Naive thymus-derived CD4-positive, alpha-beta T cell (primary cell): Measurements from ENCODE around the gene STYXL1. TPM values are rescaled to one million over a fixed set of nuclear protein-coding genes. Genes with fewer than 3 reads are reported as not detected.

Experiments used
- ATAC-seq: fragments of 150-1000 bp; cut with Tn5 transposase; 2 replicates; pipeline ENCODE4 v1.10.0; 2021; ENCODE audit warnings: mild to moderate bottlenecking, moderate library complexity
- CTCF ChIA-PET: fragments of 350-600 bp; sonication (Branson Sonifier 250); formaldehyde crosslinking; loops from one replicate; lab custom pipeline; 2021; ENCODE audit warnings: antibody characterized with exemption; lab: Charles Lee
- POLR2A ChIA-PET: fragments of 350-600 bp; sonication (Branson Sonifier 250); formaldehyde crosslinking; loops from one replicate; lab custom pipeline; 2021; ENCODE audit warnings: antibody characterized with exemption, inconsistent platforms; lab: Charles Lee
- DNase-seq, 9 donors: peaks; one replicate each; pipeline versions ENCODE4 v3.0.0 to v3.0.0-alpha.2; 2020 to 2022; ENCODE audit warnings: mixed read lengths in 1 of 9
- H3K27ac ChIP-seq: one replicate; pipeline ENCODE4 v1.7.0; 2013; ENCODE audit warnings: mild to moderate bottlenecking, low read depth, low read length, moderate library complexity
- H3K27me3 ChIP-seq, 2 donors: one replicate each; pipeline ENCODE4 v1.7.0; 2013; ENCODE audit warnings: low read length in 2 of 2, mild to moderate bottlenecking in 2 of 2, moderate library complexity in 2 of 2; ENCODE audit not compliant: control insufficient read depth in 2 of 2, insufficient read depth in 2 of 2
- H3K36me3 ChIP-seq, 3 experiments: 1 replicate in 2 of 3; 2 replicates in 1 of 3; pipeline ENCODE4 v1.7.0; 2013; ENCODE audit warnings: low read length in 3 of 3, mild to moderate bottlenecking in 3 of 3, moderate library complexity in 1 of 3; ENCODE audit not compliant: insufficient read depth in 3 of 3, control insufficient read depth in 2 of 3
- H3K4me1 ChIP-seq, 2 donors: one replicate each; pipeline ENCODE4 v1.7.0; 2013; ENCODE audit warnings: low read length in 2 of 2, mild to moderate bottlenecking in 2 of 2, moderate library complexity in 1 of 2; ENCODE audit not compliant: control insufficient read depth in 2 of 2, insufficient read depth in 2 of 2
- H3K4me3 ChIP-seq: 2 replicates; pipeline ENCODE4 v1.7.0; 2013; ENCODE audit warnings: mild to moderate bottlenecking, low read length
- H3K9me3 ChIP-seq, 3 experiments: 1 replicate in 2 of 3; 2 replicates in 1 of 3; pipeline ENCODE4 v1.7.0; 2013; ENCODE audit warnings: low read length in 3 of 3; ENCODE audit not compliant: control insufficient read depth in 2 of 3
- H3K27ac Mint-ChIP-seq, 9 donors: one replicate each; pipeline ENCODE4 v1.8.0; 2020 to 2022; ENCODE audit warnings: mixed read lengths in 9 of 9, mild to moderate bottlenecking in 8 of 9, moderate library complexity in 5 of 9, inconsistent platforms in 2 of 9
- H3K27me3 Mint-ChIP-seq, 5 donors: one replicate each; pipeline ENCODE4 v1.8.0; 2021 to 2022; ENCODE audit warnings: mixed read lengths in 5 of 5, mild to moderate bottlenecking in 1 of 5
- H3K36me3 Mint-ChIP-seq, 5 donors: one replicate each; pipeline ENCODE4 v1.8.0; 2020 to 2022; ENCODE audit warnings: mixed read lengths in 5 of 5, mild to moderate bottlenecking in 3 of 5, inconsistent platforms in 1 of 5
- H3K4me1 Mint-ChIP-seq, 7 donors: one replicate each; pipeline ENCODE4 v1.8.0; 2020 to 2022; ENCODE audit warnings: mixed read lengths in 7 of 7, mild to moderate bottlenecking in 3 of 7, inconsistent platforms in 1 of 7
- H3K4me3 Mint-ChIP-seq, 10 donors: one replicate each; pipeline ENCODE4 v1.8.0; 2020 to 2022; ENCODE audit warnings: mild to moderate bottlenecking in 10 of 10, mixed read lengths in 10 of 10, moderate library complexity in 6 of 10, inconsistent platforms in 2 of 10
- H3K9me3 Mint-ChIP-seq, 11 donors: one replicate each; pipeline ENCODE4 v1.8.0; 2020 to 2022; ENCODE audit warnings: mixed read lengths in 11 of 11, mild to moderate bottlenecking in 4 of 11, inconsistent platforms in 1 of 11, moderate library complexity in 1 of 11
- intact Hi-C, 2 donors: fragments of 100-400 bp; cut with micrococcal nuclease; formaldehyde crosslinking; loops; one replicate each; pipeline ENCODE4 v1.15.1; 2023
- polyA plus RNA-seq, 2 donors: library from polyadenylated mRNA; unstranded; fragments of 300-500 nt; fragmentation: Illumina TruSeq; gene quantifications; one replicate each; pipeline ENCODE4 v1.2.3, GENCODE V29; 2021
- total RNA-seq, 6 experiments: library from RNA in 5 of 6; stranded (reverse) in 5 of 6; gene quantifications; 1 replicate in 5 of 6; 2 replicates in 1 of 6; pipeline ENCODE4 v1.2.3 and lab custom pipeline; 2021 to 2026

STYXL1 gene
- total and polyA plus RNA-seq, 7 experiments from 2014 or later, result 11.3 to 45.5 (median 21.7) TPM

DNA sequence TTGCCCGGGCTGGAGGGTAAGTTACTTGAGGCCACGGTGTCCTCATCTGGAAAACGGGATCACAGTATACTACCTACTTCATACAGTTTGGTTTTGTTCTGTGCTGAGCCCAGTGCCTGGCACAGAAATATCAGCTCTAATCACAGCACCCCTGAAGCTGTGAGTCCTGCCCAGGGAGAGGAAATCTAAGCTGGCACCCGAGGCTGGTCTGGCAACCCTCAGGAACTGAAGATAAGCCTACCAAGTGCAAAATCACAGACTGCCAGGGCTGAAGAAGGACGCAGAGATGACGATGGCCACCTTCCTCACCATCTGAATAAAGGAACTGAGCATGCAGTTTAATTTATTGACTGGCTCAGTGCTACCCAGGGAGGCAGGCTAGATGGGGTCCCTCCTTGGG, 45.7 kb downstream of the STYXL1 start:
- H3K27ac Mint-ChIP-seq, result no peak overlapping the region
- CTCF ChIA-PET, result interaction anchor here (1.1 to 1.6 kb wide), 3 partner anchors 8 to 18 kb away, joined by 3 to 4 read pairs (median 4); no protein-coding TSS in a partner anchor
- H3K4me3 Mint-ChIP-seq, result no peak overlapping the region

DNA sequence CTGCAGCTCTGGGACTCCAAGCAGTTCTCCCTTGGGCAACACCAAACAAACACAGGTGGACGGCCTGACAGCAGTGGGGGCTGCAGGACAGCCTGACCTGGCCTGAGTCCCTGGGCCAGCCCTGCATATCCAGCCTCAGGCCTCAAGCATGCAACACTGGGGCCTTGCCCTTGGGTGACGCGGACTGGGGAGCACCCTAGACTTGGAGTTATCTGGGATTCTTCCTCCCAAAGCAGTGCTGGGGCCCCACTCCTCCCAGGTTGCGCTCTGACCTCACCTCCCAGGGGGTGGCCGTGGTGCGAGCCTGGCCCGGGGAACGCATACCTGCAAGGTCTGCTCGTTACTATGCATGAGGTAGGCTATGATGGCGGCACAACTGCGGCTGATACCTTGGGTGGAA, 47.2 kb downstream of the STYXL1 start:
- no peaks in the 10 kb centered on the region for H3K9me3 Mint-ChIP-seq
- ATAC-seq (no peak), DNase-seq (no peak)
- H3K4me1 Mint-ChIP-seq, result peaks cover 0 to 21% (median 14%) of the 10 kb centered on the region in 7 donors
- no peak overlapping the region for H3K4me3 Mint-ChIP-seq
- Histone ChIP-seq H3K4me3 (no peak overlapping the region), H3K27me3 (no peaks in the 10 kb centered on the region), H3K9me3 (no peaks in the 10 kb centered on the region), H3K36me3 (peaks cover 0 to 31% (median 4%) of the 10 kb centered on the region in 3 experiments), H3K27ac (no peak overlapping the region), H3K4me1 (no peaks in the 10 kb centered on the region)
- CTCF ChIA-PET, result no interaction called here
- no peaks in the 10 kb centered on the region for H3K27me3 Mint-ChIP-seq
- intact Hi-C loops, result no loop called here
- H3K27ac Mint-ChIP-seq, result no peak overlapping the region
- POLR2A ChIA-PET, result no interaction called here
- peaks cover 5 to 40% (median 13%) of the 10 kb centered on the region in 5 donors for H3K36me3 Mint-ChIP-seq

More for the DNA sequence above, 45.7 kb downstream of the STYXL1 start:
- no peaks in the 10 kb centered on the region for H3K9me3 Mint-ChIP-seq
- Histone ChIP-seq H3K4me3 (no peak overlapping the region), H3K4me1 (no peaks in the 10 kb centered on the region), H3K36me3 (peaks cover 0 to 27% (median 4%) of the 10 kb centered on the region in 3 experiments), H3K27me3 (no peaks in the 10 kb centered on the region), H3K27ac (no peak overlapping the region), H3K9me3 (no peaks in the 10 kb centered on the region)
- DNase-seq (no peak), ATAC-seq (no peak)
- peaks cover 5 to 33% (median 14%) of the 10 kb centered on the region in 5 donors for H3K36me3 Mint-ChIP-seq
- POLR2A ChIA-PET, result interaction anchor here (0.6 kb wide), 1 partner anchor 125 kb away, joined by 3 read pairs; no protein-coding TSS in a partner anchor
- H3K27me3 Mint-ChIP-seq, result no peaks in the 10 kb centered on the region
- intact Hi-C loops, result no loop called here
- peaks cover 0 to 7% (median 6%) of the 10 kb centered on the region in 7 donors for H3K4me1 Mint-ChIP-seq

DNA sequence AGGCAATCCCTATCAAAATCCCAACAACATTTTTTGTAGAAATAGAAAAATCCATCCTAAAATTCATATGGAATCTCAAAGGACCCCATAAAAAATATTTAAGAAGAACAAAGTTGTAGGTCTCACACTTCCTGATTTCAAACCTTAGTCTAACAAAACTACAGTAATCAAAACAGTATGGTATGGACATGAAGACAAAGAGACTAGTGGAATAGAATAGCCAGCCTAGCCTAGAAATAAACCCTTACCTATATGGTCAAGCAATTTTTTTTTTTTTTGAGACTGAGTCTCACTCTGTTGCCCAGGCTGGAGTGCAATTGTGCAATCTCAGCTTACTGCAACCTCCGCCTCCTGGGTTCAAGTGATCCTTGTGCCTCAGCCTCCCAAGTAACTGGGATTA, 49.8 kb downstream of the STYXL1 start:
- Mint-ChIP-seq H3K9me3 (no peaks in the 10 kb centered on the region), H3K27me3 (no peaks in the 10 kb centered on the region), H3K4me1 (peaks cover 0 to 25% (median 19%) of the 10 kb centered on the region in 7 donors), H3K4me3 (no peak overlapping the region), H3K27ac (no peak overlapping the region), H3K36me3 (peaks cover 0 to 29% (median 6%) of the 10 kb centered on the region in 5 donors)
- Histone ChIP-seq H3K27ac (no peak overlapping the region), H3K36me3 (peaks cover 0 to 20% (median 0%) of the 10 kb centered on the region in 3 experiments), H3K4me3 (no peak overlapping the region), H3K9me3 (no peaks in the 10 kb centered on the region), H3K27me3 (no peaks in the 10 kb centered on the region), H3K4me1 (peaks cover 6 to 10% of the 10 kb centered on the region in 2 donors)
- intact Hi-C loops, result no loop called here
- ChIA-PET POLR2A (interaction anchor here (1.6 kb wide), 1 partner anchor 84 kb away, joined by 4 read pairs; the partner anchor contains the start of gene POR), CTCF (interaction anchor here (1.5 kb wide), 1 partner anchor 22 kb away, joined by 7 read pairs; no protein-coding TSS in a partner anchor)
- DNase-seq, result no peak
- ATAC-seq, result no peak

DNA sequence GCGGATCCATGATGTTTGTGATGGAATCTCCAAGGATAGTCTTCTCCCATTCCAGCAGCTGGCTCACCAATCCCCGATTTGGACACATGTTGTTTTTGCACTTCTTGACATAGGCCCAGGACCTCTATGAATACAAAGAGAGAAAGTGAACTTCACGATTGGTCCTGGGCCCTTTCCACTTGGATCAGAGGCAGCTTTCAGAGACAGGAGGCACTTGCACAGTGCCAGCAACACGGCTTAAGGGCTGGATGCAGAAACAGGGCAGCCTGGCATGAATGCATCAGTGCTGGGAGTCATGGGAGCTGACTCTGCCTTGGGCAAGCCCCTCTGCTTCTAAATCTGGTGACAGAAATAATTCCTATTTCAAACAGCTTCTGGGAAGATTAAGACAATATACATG, 51.3 kb downstream of the STYXL1 start:
- peak overlapping the region in 3 of 9 donors; percentile 14 to 28 (median 24) for H3K27ac Mint-ChIP-seq
- peak overlapping the region in 3 of 10 donors; percentile 1 to 67 (median 26) for H3K4me3 Mint-ChIP-seq
- H3K27me3 Mint-ChIP-seq, result no peaks in the 10 kb centered on the region
- intact Hi-C loops, result no loop called here
- H3K4me1 Mint-ChIP-seq, result peaks cover 5 to 28% (median 24%) of the 10 kb centered on the region in 7 donors
- Histone ChIP-seq H3K9me3 (no peaks in the 10 kb centered on the region), H3K36me3 (peaks cover 0 to 18% (median 0%) of the 10 kb centered on the region in 3 experiments), H3K4me3 (no peak overlapping the region), H3K4me1 (peaks cover 6 to 10% of the 10 kb centered on the region in 2 donors), H3K27ac (no peak overlapping the region), H3K27me3 (no peaks in the 10 kb centered on the region)
- ChIA-PET POLR2A (interaction anchor here (1.1 kb wide), 1 partner anchor 12 kb away, joined by 3 read pairs; no protein-coding TSS in a partner anchor), CTCF (interaction anchor here (1.5 kb wide), 1 partner anchor 24 kb away, joined by 7 read pairs; no protein-coding TSS in a partner anchor)
- no peak for ATAC-seq
- H3K9me3 Mint-ChIP-seq, result no peaks in the 10 kb centered on the region
- no peak for DNase-seq
- peaks cover 0 to 23% (median 4%) of the 10 kb centered on the region in 5 donors for H3K36me3 Mint-ChIP-seq

DNA sequence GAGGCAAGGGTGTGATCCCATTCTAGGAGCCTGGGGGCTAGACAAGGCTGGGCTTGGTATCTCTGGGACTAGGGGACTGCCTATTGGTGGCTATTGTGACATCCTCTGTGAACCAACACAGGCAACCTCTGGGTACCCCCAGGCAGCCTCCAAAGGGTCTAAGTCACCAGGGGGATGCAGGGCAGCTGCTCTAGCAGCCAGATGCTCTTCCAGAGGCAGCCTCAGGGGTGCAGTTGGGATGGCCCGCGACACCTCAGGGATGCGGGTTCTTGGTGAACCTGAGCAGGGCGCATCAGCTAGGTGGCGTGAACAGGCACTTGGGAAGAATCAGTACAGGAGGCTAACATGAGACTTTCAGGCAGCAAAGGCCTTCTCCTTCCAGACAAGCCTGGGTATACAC, 51.8 kb downstream of the STYXL1 start:
- Histone ChIP-seq H3K4me1 (peaks cover 6 to 10% of the 10 kb centered on the region in 2 donors), H3K9me3 (no peaks in the 10 kb centered on the region), H3K27me3 (no peaks in the 10 kb centered on the region), H3K36me3 (peaks cover 0 to 18% (median 0%) of the 10 kb centered on the region in 3 experiments), H3K4me3 (no peak overlapping the region), H3K27ac (no peak overlapping the region)
- Mint-ChIP-seq H3K4me3 (peak overlapping the region in 8 of 10 donors; percentile 1 to 82 (median 54)), H3K9me3 (no peaks in the 10 kb centered on the region), H3K27me3 (no peaks in the 10 kb centered on the region), H3K36me3 (peaks cover 0 to 21% (median 4%) of the 10 kb centered on the region in 5 donors), H3K4me1 (peaks cover 5 to 28% (median 25%) of the 10 kb centered on the region in 7 donors), H3K27ac (peak overlapping the region in 2 of 9 donors; percentile 24 to 28)
- POLR2A ChIA-PET, result interaction anchor here (0.6 to 1.1 kb wide), 2 partner anchors 13 to 94 kb away, joined by 3 to 4 read pairs; no protein-coding TSS in a partner anchor
- ATAC-seq, result no peak
- intact Hi-C loops, result no loop called here
- CTCF ChIA-PET, result no interaction called here
- no peak for DNase-seq

DNA sequence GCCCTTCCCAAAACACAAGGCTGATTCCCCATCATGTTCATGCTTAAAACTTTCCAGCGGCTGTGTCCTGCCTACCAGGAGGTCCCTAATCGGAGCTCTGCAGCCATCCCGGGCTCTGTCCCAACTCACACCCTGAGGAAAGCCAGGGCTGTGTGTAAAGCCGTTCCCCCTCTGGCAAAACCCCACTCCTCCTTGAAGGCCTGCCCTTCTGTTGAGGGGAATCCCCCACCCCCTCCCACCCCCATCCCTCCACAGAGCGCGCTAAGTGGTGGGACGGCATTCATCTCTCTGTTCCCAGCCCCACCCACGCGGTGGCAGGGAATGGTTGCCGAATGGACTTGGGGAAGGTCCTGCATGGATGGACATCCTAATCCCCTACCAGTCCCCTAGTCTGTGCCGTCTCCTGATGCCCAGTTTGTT, 52.7 kb downstream of the STYXL1 start:
- H3K4me1 ChIP-seq, result peaks cover 6 to 10% of the 10 kb centered on the region in 2 donors
- POLR2A ChIA-PET, result interaction anchor here (1.0 to 1.9 kb wide), 3 partner anchors 53 to 117 kb away, joined by 4 to 7 read pairs (median 5); partner anchors contain the start of genes MDH2, RHBDD2 and STYXL1
- CTCF ChIA-PET, result interaction anchor here (0.5 kb wide), 1 partner anchor 364 kb away, joined by 3 read pairs; the partner anchor contains the start of gene YWHAG
- intact Hi-C loops, result no loop called here
- H3K9me3 ChIP-seq, result no peaks in the 10 kb centered on the region
- Mint-ChIP-seq H3K36me3 (peaks cover 0 to 21% (median 4%) of the 10 kb centered on the region in 5 donors), H3K27ac (peak overlapping the region in 3 of 9 donors; percentile 48 to 65 (median 51)), H3K4me1 (peaks cover 12 to 32% (median 29%) of the 10 kb centered on the region in 7 donors), H3K4me3 (peak overlapping the region; percentile 62 to 82 (median 75)), H3K27me3 (no peaks in the 10 kb centered on the region), H3K9me3 (peaks cover 0 to 1% (median 0%) of the 10 kb centered on the region in 11 donors)
- DNase-seq (no peak), ATAC-seq (no peak)
- H3K36me3 ChIP-seq, result peaks cover 0 to 9% (median 0%) of the 10 kb centered on the region in 3 experiments
- H3K27me3 ChIP-seq, result no peaks in the 10 kb centered on the region
- H3K27ac ChIP-seq, result peak overlapping the region; percentile 49
- peak overlapping the region; percentile 84 for H3K4me3 ChIP-seq
